Keratinocyte (primary cell): ENCODE data around the gene COTL1.

Experiments used
- EZH2 ChIP-seq: IDR thresholded peaks from one replicate; pipeline ENCODE4 v1.6.1; 2012; ENCODE audit warnings: inconsistent platforms, mild to moderate bottlenecking, low read length, moderate library complexity
- TF ChIP-seq, protein P1 (sequence below), 3 experiments: IDR thresholded peaks in 1 of 3; conservative IDR thresholded peaks in 1 of 3; optimal IDR thresholded peaks in 1 of 3; 2 replicates in 2 of 3; 3 replicates in 1 of 3; pipeline versions ENCODE3 to v1.5.1; 2011; ENCODE audit warnings: low read length in 3 of 3, mild to moderate bottlenecking in 3 of 3, moderate library complexity in 2 of 3, control low read depth in 1 of 3, inconsistent platforms in 1 of 3; ENCODE audit not compliant: insufficient read depth in 2 of 3; ENCODE audit errors: extremely low read depth in 1 of 3

DNA sequence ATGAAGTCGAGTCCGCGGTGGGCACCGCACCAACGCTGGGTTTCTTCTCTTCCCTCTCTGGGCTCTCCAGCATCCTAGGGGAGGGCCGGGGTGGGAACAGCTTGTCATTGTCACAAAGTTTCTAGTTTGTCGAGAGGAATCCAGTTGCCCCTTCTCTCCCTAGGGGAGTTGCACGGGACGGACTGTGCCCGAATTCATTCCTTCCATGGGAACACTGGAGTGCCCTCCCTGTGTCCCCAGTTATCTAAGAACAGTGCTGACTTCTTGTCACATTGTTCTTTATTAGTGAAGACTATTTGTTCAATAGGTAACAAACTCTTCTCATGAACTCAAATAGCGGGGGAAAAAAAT is 31.6 kb upstream of the COTL1 start:
- TF ChIP-seq, protein P1, sequence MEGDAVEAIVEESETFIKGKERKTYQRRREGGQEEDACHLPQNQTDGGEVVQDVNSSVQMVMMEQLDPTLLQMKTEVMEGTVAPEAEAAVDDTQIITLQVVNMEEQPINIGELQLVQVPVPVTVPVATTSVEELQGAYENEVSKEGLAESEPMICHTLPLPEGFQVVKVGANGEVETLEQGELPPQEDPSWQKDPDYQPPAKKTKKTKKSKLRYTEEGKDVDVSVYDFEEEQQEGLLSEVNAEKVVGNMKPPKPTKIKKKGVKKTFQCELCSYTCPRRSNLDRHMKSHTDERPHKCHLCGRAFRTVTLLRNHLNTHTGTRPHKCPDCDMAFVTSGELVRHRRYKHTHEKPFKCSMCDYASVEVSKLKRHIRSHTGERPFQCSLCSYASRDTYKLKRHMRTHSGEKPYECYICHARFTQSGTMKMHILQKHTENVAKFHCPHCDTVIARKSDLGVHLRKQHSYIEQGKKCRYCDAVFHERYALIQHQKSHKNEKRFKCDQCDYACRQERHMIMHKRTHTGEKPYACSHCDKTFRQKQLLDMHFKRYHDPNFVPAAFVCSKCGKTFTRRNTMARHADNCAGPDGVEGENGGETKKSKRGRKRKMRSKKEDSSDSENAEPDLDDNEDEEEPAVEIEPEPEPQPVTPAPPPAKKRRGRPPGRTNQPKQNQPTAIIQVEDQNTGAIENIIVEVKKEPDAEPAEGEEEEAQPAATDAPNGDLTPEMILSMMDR (optimal IDR thresholded peaks at IDR 0.05 in 1 of 3, IDR thresholded peaks at IDR 0.05 in 1 of 3, conservative IDR thresholded peaks at IDR 0.05 in 1 of 3; ENCODE audit: extremely low read depth in 1 of 3, insufficient read depth in 2 of 3, low read length in 3 of 3): no peak
- TF ChIP-seq EZH2: no peak
